SK-N-SH treated with all-trans-retinoic acid at 6 μM for 48 hours (cell line): ENCODE measurements around the gene ATP8A2.

Experiments
- ARNTL ChIP-seq: fragments of 450-650 bp; formaldehyde crosslinking; IDR thresholded peaks from 2 replicates; pipeline ENCODE4 v1.5.0; 2020; ENCODE audit warnings: low read depth, mild to moderate bottlenecking, moderate library complexity, borderline replicate concordance
- GLIS3 ChIP-seq: fragments of 250-450 bp; sonication (Bioruptor Pico); IDR thresholded peaks from 2 replicates; pipeline ENCODE4 v1.5.0; 2020; ENCODE audit warnings: mild to moderate bottlenecking, moderate library complexity
- ISL1 ChIP-seq: fragments of 250-450 bp; sonication (Bioruptor Pico); IDR thresholded peaks from 2 replicates; pipeline ENCODE4 v2.1.2; 2022; ENCODE audit warnings: mild to moderate bottlenecking, moderate library complexity
- RARB ChIP-seq: fragments of 250-450 bp; sonication (Bioruptor Pico); IDR thresholded peaks from 2 replicates; pipeline ENCODE4 v1.8.0; 2021; ENCODE audit warnings: mild to moderate bottlenecking, moderate library complexity
- SNAI2 ChIP-seq: fragments of 250-450 bp; sonication (Bioruptor Pico); IDR thresholded peaks from 2 replicates; pipeline ENCODE4 v1.5.0; 2020; ENCODE audit warnings: mild to moderate bottlenecking, moderate library complexity
- TCF4 ChIP-seq: fragments of 250-450 bp; sonication (Bioruptor Pico); IDR thresholded peaks from 2 replicates; pipeline ENCODE4 v1.8.0; 2021; ENCODE audit warnings: mild to moderate bottlenecking, moderate library complexity, borderline replicate concordance
- TOX ChIP-seq: fragments of 250-450 bp; sonication (Bioruptor Pico); IDR thresholded peaks from 2 replicates; pipeline ENCODE4 v1.8.0; 2021; ENCODE audit warnings: mild to moderate bottlenecking, moderate library complexity, borderline replicate concordance
- ZC3H10 ChIP-seq: fragments of 250-450 bp; sonication (Bioruptor Pico); IDR thresholded peaks from 2 replicates; pipeline ENCODE4 v1.5.1; 2021; ENCODE audit warnings: mild to moderate bottlenecking, moderate library complexity
- ZFP3 ChIP-seq: fragments of 250-450 bp; sonication (Bioruptor Pico); IDR thresholded peaks from 2 replicates; pipeline ENCODE4 v1.5.0; 2020; ENCODE audit warnings: mild to moderate bottlenecking, moderate library complexity
- TF ChIP-seq, protein P1 (sequence below): fragments of 250-450 bp; sonication (Bioruptor Pico); IDR thresholded peaks from 2 replicates; pipeline ENCODE4 v1.5.0; 2020; ENCODE audit warnings: mild to moderate bottlenecking, moderate library complexity

DNA sequence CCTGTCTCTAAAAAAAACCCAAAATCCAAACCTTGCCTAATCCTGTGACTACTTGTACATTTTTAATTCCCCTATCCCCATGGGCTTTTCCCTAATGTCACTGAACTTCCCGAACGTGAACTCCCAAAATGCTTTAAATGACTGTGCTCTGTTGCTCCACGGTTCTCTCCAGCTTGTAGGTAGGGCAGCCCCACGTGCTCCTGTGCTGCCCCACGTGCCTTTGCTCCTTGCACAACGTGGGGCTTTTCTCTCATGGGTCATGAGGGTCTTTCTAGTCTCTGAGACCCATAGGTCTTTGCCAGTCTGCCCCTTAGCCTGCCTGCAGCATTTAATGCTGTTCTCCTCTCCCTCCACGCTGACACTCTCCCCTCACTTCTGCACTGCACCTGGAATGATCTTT lies 558.0 kb downstream of the ATP8A2 start:
- TF ChIP-seq SNAI2 (CRISPR knock-in tag) (no peak), TOX (no peak), ARNTL (CRISPR knock-in tag) (no peak), ZFP3 (CRISPR knock-in tag) (no peak), ISL1 (no peak), GLIS3 (CRISPR knock-in tag) (no peak), TCF4 (no peak), ZC3H10 (CRISPR knock-in tag) (no peak), RARB (no peak)
- TF ChIP-seq, protein P1, sequence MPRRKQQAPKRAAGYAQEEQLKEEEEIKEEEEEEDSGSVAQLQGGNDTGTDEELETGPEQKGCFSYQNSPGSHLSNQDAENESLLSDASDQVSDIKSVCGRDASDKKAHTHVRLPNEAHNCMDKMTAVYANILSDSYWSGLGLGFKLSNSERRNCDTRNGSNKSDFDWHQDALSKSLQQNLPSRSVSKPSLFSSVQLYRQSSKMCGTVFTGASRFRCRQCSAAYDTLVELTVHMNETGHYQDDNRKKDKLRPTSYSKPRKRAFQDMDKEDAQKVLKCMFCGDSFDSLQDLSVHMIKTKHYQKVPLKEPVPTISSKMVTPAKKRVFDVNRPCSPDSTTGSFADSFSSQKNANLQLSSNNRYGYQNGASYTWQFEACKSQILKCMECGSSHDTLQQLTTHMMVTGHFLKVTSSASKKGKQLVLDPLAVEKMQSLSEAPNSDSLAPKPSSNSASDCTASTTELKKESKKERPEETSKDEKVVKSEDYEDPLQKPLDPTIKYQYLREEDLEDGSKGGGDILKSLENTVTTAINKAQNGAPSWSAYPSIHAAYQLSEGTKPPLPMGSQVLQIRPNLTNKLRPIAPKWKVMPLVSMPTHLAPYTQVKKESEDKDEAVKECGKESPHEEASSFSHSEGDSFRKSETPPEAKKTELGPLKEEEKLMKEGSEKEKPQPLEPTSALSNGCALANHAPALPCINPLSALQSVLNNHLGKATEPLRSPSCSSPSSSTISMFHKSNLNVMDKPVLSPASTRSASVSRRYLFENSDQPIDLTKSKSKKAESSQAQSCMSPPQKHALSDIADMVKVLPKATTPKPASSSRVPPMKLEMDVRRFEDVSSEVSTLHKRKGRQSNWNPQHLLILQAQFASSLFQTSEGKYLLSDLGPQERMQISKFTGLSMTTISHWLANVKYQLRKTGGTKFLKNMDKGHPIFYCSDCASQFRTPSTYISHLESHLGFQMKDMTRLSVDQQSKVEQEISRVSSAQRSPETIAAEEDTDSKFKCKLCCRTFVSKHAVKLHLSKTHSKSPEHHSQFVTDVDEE (CRISPR knock-in tag): no peak
